Measurements from ENCODE around the gene HSF5. TPM values are rescaled to one million over a fixed set of nuclear protein-coding genes. Genes with fewer than 3 reads are reported as not detected.

Gene HSF5
- total RNA-seq, 4 donors from 2014 or later = not detected

DNA sequence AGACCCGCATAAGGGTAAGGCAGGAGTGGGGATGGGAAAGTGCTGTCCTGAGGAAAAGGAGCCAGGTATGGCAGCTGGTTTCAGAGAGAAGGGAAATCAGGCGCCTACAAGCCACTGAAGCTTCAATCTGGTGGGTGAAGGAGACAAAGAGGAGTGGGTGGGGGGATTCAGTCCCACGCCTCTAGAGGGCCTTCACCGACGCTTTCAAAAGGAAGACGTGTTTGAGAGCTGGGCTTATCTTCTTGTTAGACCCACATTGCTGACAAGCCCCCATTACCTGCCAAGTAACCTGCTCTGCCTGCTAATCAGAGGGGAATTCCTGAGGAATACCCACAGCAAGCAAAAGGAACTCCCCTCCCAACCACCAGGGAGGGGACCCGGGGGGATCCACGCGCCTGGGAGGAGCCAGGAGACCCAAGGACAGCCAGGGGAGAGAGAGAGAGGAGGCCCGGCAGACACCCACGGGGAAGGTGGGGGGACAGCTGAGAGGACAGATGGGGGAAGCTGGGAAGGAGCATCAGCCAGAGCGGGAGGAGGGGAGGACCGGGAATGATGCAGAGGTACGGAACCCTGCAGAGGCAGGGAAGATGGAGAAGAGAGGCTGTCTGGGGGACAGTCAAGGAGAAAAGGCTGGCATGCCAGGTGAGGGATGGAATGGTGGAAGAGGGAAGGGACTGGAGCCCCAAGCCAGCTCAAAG, 25.2 kb upstream of the HSF5 start:
- peaks cover 0 to 44% of the 10 kb centered on the region in 2 donors for H3K36me3 ChIP-seq
- ATAC-seq = no peak
- H3K4me1 ChIP-seq = peaks cover 23 to 25% of the 10 kb centered on the region in 2 donors
- TF ChIP-seq POLR2A (IDR thresholded peaks at IDR 0.05) = no peak
- TF ChIP-seq, protein P1, sequence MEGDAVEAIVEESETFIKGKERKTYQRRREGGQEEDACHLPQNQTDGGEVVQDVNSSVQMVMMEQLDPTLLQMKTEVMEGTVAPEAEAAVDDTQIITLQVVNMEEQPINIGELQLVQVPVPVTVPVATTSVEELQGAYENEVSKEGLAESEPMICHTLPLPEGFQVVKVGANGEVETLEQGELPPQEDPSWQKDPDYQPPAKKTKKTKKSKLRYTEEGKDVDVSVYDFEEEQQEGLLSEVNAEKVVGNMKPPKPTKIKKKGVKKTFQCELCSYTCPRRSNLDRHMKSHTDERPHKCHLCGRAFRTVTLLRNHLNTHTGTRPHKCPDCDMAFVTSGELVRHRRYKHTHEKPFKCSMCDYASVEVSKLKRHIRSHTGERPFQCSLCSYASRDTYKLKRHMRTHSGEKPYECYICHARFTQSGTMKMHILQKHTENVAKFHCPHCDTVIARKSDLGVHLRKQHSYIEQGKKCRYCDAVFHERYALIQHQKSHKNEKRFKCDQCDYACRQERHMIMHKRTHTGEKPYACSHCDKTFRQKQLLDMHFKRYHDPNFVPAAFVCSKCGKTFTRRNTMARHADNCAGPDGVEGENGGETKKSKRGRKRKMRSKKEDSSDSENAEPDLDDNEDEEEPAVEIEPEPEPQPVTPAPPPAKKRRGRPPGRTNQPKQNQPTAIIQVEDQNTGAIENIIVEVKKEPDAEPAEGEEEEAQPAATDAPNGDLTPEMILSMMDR (IDR thresholded peaks at IDR 0.05 in 4 of 5, conservative IDR thresholded peaks at IDR 0.05 in 1 of 5) = no peak
- H3K27me3 ChIP-seq = no peaks in the 10 kb centered on the region
- no peaks in the 10 kb centered on the region for H3K9me3 ChIP-seq
- no peak for DNase-seq
- intact Hi-C loops (cut with DNase I; ENCODE audit: low total_unique reads) (no loop called here), in situ Hi-C loops (cut with MboI; ENCODE audit: low sequenced_read_pairs in 4 of 4) (loop anchor here (10.0 to 25.0 kb wide), 3 partner anchors 149 to 499 kb away; no protein-coding TSS in a partner anchor)
- H3K27ac ChIP-seq = no peak overlapping the region
- H3K4me3 ChIP-seq = peak overlapping the region; percentile 50 to 74 (median 62)

DNA sequence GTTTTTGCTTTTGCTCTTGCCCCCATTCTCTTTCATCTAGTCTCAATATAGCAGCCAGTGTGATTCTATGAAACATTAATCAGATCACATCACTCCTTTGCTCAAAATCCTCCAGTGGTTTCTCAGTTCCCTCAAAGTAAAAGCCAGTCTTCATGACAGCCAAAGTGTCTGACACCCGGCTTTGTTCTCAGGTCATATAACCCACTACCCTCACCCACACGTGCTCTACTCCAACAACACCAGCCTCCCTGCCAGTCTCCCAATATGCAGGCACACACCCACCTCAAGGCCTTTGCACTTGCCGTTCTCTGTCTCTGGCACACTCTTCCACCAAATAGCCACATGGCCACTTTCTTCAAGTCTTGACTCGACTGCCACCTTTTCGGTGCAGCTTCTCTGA, 21.9 kb upstream of the HSF5 start:
- intact Hi-C loops (cut with DNase I; ENCODE audit: low total_unique reads) = no loop called here
- no peaks in the 10 kb centered on the region for H3K27me3 ChIP-seq

DNA sequence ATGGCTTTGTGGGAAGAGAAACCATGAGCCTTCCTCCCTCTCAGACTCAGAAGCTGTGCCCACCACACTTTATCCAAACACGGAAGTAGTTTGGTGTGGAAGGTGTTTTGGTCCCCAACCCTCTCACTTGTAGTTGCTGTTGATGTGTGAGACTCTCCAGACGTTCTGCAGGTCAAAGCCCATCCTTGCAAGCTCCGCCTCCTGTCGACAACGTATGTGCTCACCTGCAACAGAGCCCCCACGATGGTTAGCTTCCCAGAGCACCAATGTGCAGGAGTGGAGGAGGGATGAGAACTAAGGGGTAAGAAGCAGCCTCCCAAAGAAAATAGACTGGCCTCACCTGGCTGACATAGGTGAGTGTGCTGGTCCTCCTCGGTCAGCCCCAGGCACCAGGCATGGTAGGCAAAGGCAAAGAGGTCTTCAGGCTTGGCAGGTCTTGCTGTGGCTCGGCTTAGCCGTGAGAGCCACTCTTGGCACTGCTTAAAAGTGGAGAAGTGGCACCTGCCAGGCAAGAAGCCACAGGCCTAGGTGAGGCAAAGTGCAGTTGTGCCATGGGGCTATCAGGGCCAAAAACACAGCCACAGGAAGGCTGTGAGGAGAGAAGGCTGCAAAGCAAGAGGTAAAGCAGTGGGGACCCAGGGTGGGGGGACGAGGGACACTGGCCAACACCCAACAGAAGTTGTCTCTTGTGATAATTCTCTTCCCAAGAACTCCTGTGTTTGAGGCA, 20.3 kb upstream of the HSF5 start:
- no peak for DNase-seq
- H3K27ac ChIP-seq = no peak overlapping the region
- no peaks in the 10 kb centered on the region for H3K27me3 ChIP-seq
- no peaks in the 10 kb centered on the region for H3K9me3 ChIP-seq
- H3K36me3 ChIP-seq = peaks cover 0 to 91% of the 10 kb centered on the region in 2 donors
- intact Hi-C loops (cut with DNase I; ENCODE audit: low total_unique reads) = no loop called here
- no peak overlapping the region for H3K4me3 ChIP-seq
- peaks cover 2 to 4% of the 10 kb centered on the region in 2 donors for H3K4me1 ChIP-seq
- in situ Hi-C loops (cut with MboI; ENCODE audit: low sequenced_read_pairs in 4 of 4) = loop anchor here in 2 of 4 donors (25.0 kb wide), 2 partner anchors 154 to 504 kb away; no protein-coding TSS in a partner anchor
- TF ChIP-seq, protein P1 (IDR thresholded peaks at IDR 0.05 in 4 of 5, conservative IDR thresholded peaks at IDR 0.05 in 1 of 5) = no peak
- no peak for TF ChIP-seq POLR2A (IDR thresholded peaks at IDR 0.05)
- no peak for ATAC-seq

More for the DNA sequence above, 21.9 kb upstream of the HSF5 start:
- DNase-seq = no peak
- in situ Hi-C loops (cut with MboI; ENCODE audit: low sequenced_read_pairs in 4 of 4) = loop anchor here (10.0 to 25.0 kb wide), 3 partner anchors 152 to 502 kb away; no protein-coding TSS in a partner anchor
- TF ChIP-seq, protein P1 (IDR thresholded peaks at IDR 0.05 in 4 of 5, conservative IDR thresholded peaks at IDR 0.05 in 1 of 5) = no peak
- TF ChIP-seq POLR2A (IDR thresholded peaks at IDR 0.05) = no peak
- no peak overlapping the region for H3K4me3 ChIP-seq
- ATAC-seq = no peak
- H3K9me3 ChIP-seq = no peaks in the 10 kb centered on the region
- peaks cover 12 to 15% of the 10 kb centered on the region in 2 donors for H3K4me1 ChIP-seq
- no peak overlapping the region for H3K27ac ChIP-seq
- H3K36me3 ChIP-seq = peaks cover 0 to 75% of the 10 kb centered on the region in 2 donors

DNA sequence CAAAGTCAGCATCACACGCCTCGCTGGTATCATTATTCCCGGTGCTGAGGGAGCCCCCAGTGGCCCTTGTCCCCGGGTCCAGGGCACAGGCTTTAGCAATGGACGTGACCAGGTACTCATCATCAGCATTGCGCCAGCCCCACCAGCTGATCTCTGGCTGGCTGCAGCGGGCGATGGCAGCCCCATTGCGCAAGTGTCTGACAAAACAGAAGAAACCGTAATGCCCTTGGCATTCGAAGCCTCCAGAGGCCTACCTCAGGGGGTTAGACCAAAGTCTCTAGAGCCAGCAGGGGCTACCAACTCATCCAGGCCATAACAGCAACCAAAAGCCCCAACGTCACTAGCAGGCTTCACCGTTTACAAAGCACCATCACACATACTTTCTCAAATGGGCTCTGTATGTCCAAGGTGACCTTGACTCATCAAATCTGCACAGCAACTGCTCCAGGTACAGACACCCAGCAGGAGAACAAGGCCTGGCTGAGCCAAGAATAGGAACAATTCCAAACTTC, 19.0 kb upstream of the HSF5 start:
- Histone ChIP-seq H3K27me3 (no peaks in the 10 kb centered on the region), H3K4me3 (no peak overlapping the region), H3K9me3 (no peaks in the 10 kb centered on the region), H3K36me3 (peaks cover 0 to 98% of the 10 kb centered on the region in 2 donors), H3K4me1 (no peaks in the 10 kb centered on the region), H3K27ac (no peak overlapping the region)
- peak in 1 of 2 donors; percentile 39 for ATAC-seq
- TF ChIP-seq, protein P1 (IDR thresholded peaks at IDR 0.05 in 4 of 5, conservative IDR thresholded peaks at IDR 0.05 in 1 of 5) = no peak
- no peak for TF ChIP-seq POLR2A (IDR thresholded peaks at IDR 0.05)
- in situ Hi-C loops (cut with MboI; ENCODE audit: low sequenced_read_pairs in 4 of 4) (loop anchor here in 2 of 4 donors (25.0 kb wide), 2 partner anchors 155 to 505 kb away; no protein-coding TSS in a partner anchor), intact Hi-C loops (cut with DNase I; ENCODE audit: low total_unique reads) (no loop called here)
- no peak for DNase-seq
